GM12891 (cell line): ENCODE results near the gene MAMDC4.

Experiments
- PAX5 ChIP-seq: IDR thresholded peaks from 2 replicates; pipeline ENCODE4 v1.6.1; 2011; ENCODE audit warnings: low read length, moderate library complexity, mild to moderate bottlenecking; ENCODE audit not compliant: insufficient read depth, severe bottlenecking
- POLR2A ChIP-seq: IDR thresholded peaks from 2 replicates; pipeline ENCODE4 v1.6.1; 2011; ENCODE audit warnings: low read depth, low read length, control low read depth
- POLR2AphosphoS5 ChIP-seq: IDR thresholded peaks from 2 replicates; pipeline ENCODE4 v1.6.1; 2011; ENCODE audit warnings: low read depth, low read length, control low read depth
- SPI1 ChIP-seq: IDR thresholded peaks from 2 replicates; pipeline ENCODE4 v1.6.1; 2011; ENCODE audit warnings: low read depth, low read length, control low read depth
- TAF1 ChIP-seq: IDR thresholded peaks from 2 replicates; pipeline ENCODE4 v1.6.1; 2011; ENCODE audit warnings: low read depth, low read length, control low read depth

DNA sequence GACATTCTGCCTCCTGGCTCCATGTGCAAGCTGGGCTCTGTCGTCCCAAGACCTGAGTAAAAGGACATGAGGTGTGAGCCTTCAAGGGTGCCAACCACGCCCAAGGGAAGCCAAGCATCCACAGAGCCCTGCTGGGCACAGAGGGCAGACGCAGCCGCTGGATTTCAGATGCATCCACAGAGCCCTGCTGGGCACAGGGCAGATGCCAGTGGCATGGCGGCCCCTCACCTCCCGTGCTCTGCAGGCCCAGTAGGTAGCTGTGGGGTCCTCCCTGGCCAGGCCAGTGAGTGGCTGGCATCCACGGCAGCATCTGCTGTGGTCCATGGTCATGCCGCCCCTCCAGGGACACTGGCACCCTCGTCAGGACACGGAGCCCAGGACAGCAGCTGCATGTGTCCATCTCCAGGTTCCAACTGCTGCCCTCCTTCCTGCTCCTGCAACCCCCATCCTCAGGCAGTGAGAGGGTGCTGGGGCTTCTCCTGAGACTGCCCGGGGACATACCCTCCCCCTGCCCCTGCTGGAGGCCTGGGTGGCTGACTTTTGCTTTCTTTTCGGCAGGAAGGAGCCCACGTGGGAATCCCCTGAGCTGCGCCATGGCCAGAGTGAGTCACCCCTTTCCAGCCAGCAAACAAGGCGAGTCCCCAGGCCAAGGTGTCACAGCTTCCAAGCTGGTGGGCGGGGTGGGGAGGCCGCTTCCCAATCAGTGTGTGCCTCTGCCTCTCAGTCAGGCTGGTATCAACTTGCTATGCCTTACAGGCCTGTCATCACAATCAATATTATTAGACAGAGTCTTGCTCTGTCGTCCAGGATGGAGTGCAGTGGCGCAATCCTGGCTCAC lies 30.2 kb downstream of the MAMDC4 start:
- no peak for TF ChIP-seq POLR2AphosphoS5
- TF ChIP-seq POLR2A: no peak
- no peak for TF ChIP-seq TAF1
- no peak for TF ChIP-seq SPI1
- no peak for TF ChIP-seq PAX5
